DND-41 (cell line): Measurements from ENCODE around the gene DZANK1.

Experiments used
- EZH2 ChIP-seq: IDR thresholded peaks from 3 replicates; pipeline ENCODE4 v1.6.1; 2012; ENCODE audit warnings: borderline replicate concordance, low read depth, mild to moderate bottlenecking, moderate library complexity, low read length, inconsistent platforms; ENCODE audit not compliant: severe bottlenecking
- TF ChIP-seq, protein P1 (sequence below): IDR thresholded peaks from 2 replicates; pipeline ENCODE4 v1.5.1; 2012; ENCODE audit warnings: borderline replicate concordance, low read length, moderate library complexity, mild to moderate bottlenecking; ENCODE audit not compliant: poor library complexity, severe bottlenecking; ENCODE audit errors: extremely low read depth

DNA sequence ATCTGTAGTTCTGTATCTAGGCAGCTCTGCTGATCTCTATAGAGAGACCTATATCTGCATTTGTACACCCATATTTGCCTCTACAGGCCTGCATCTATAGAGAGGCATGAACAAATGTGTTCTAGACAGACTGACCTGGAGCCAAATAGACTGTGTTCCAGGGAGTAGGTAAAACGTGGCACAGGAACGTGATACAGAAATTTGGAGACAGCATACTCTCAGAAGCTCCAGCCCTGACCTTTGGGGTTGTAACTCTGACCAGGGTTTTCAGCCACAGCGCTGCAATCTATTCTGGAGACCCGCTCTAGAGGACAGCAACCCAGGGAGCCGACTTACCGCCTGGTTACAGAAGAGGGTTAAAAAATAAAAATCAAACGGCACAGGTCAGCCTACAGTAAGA lies 29.2 kb upstream of the DZANK1 start:
- TF ChIP-seq, protein P1, sequence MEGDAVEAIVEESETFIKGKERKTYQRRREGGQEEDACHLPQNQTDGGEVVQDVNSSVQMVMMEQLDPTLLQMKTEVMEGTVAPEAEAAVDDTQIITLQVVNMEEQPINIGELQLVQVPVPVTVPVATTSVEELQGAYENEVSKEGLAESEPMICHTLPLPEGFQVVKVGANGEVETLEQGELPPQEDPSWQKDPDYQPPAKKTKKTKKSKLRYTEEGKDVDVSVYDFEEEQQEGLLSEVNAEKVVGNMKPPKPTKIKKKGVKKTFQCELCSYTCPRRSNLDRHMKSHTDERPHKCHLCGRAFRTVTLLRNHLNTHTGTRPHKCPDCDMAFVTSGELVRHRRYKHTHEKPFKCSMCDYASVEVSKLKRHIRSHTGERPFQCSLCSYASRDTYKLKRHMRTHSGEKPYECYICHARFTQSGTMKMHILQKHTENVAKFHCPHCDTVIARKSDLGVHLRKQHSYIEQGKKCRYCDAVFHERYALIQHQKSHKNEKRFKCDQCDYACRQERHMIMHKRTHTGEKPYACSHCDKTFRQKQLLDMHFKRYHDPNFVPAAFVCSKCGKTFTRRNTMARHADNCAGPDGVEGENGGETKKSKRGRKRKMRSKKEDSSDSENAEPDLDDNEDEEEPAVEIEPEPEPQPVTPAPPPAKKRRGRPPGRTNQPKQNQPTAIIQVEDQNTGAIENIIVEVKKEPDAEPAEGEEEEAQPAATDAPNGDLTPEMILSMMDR = no peak
- TF ChIP-seq EZH2 = no peak
